GM11168 (cell line): ENCODE results near the gene KATNBL1.
"Not testable (repeated sequence)": the region's sequence is repeated elsewhere in the genome, so short reads cannot be mapped to it uniquely, and the experiment has no call there.

ENCODE experiments used
- in situ Hi-C: fragments of 300-500 bp; cut with MboI; formaldehyde crosslinking; loops from one replicate; pipeline ENCODE4 v1.12.0; 2022; ENCODE audit warnings: low sequenced_read_pairs; ENCODE audit not compliant: unreplicated experiment

KATNBL1 gene

GRCh38 chr15:34206011-34206410 is 3.9 kb downstream of the KATNBL1 start:
- in situ Hi-C loops = no loop called here

GRCh38 chr15:34203936-34204335 is 6.0 kb downstream of the KATNBL1 start:
- in situ Hi-C loops = no loop called here

GRCh38 chr15:34203305-34203704 is 6.6 kb downstream of the KATNBL1 start:
- in situ Hi-C loops = no loop called here

- in situ Hi-C loops = not testable (repeated sequence)
Observed at GRCh38 chr15:34193272-34193671, 16.6 kb downstream of the KATNBL1 start.

- in situ Hi-C loops = no loop called here
Observed at GRCh38 chr15:34188711-34189110, 21.2 kb downstream of the KATNBL1 start.

- in situ Hi-C loops = no loop called here
Observed at GRCh38 chr15:34185666-34186065, 24.2 kb downstream of the KATNBL1 start.

GRCh38 chr15:34182942-34183341 is 27.0 kb downstream of the KATNBL1 start:
- in situ Hi-C loops = no loop called here

GRCh38 chr15:34179234-34179633 is 30.7 kb downstream of the KATNBL1 start:
- in situ Hi-C loops = no loop called here

- in situ Hi-C loops = not testable (repeated sequence)
Observed at GRCh38 chr15:34165987-34166573, 43.8 kb downstream of the KATNBL1 start.

GRCh38 chr15:34161329-34161963 is 48.5 kb downstream of the KATNBL1 start:
- in situ Hi-C loops = no loop called here

GRCh38 chr15:34160735-34161134 is 49.2 kb downstream of the KATNBL1 start:
- in situ Hi-C loops = no loop called here

GRCh38 chr15:34158355-34158754 is 51.5 kb downstream of the KATNBL1 start:
- in situ Hi-C loops = no loop called here

GRCh38 chr15:34155859-34156258 is 54.0 kb downstream of the KATNBL1 start:
- in situ Hi-C loops = no loop called here

- in situ Hi-C loops = no loop called here
Observed at GRCh38 chr15:34154725-34155204, 55.1 kb downstream of the KATNBL1 start.

- in situ Hi-C loops = no loop called here
Observed at GRCh38 chr15:34147371-34148140, 62.3 kb downstream of the KATNBL1 start.

- in situ Hi-C loops = no loop called here
Observed at GRCh38 chr15:34133511-34133910, 76.4 kb downstream of the KATNBL1 start.

- in situ Hi-C loops = no loop called here
Observed at GRCh38 chr15:34132881-34133280, 77.0 kb downstream of the KATNBL1 start.

GRCh38 chr15:34128898-34129297 is 81.0 kb downstream of the KATNBL1 start:
- in situ Hi-C loops = no loop called here

GRCh38 chr15:34126522-34126921 is 83.4 kb downstream of the KATNBL1 start:
- in situ Hi-C loops = no loop called here

- in situ Hi-C loops = no loop called here
Observed at GRCh38 chr15:34125945-34126344, 84.0 kb downstream of the KATNBL1 start.

- in situ Hi-C loops = no loop called here
Observed at GRCh38 chr15:34124651-34125050, 85.2 kb downstream of the KATNBL1 start.
